PFSK-1 (cell line): ENCODE measurements around the gene NINJ2.

Experiments used
- FOXP2 ChIP-seq: optimal IDR thresholded peaks from 2 replicates; pipeline ENCODE3; 2011; ENCODE audit warnings: borderline replicate concordance, control low read depth, inconsistent platforms; ENCODE audit not compliant: insufficient read depth; ENCODE audit errors: extremely low read length, extremely low read depth
- POLR2AphosphoS5 ChIP-seq: IDR thresholded peaks from 2 replicates; pipeline ENCODE4 v1.6.1; 2012; ENCODE audit warnings: low read depth, mild to moderate bottlenecking, control low read depth, low read length, moderate library complexity
- SIN3A ChIP-seq: IDR thresholded peaks from 2 replicates; pipeline ENCODE4 v1.6.1; 2012; ENCODE audit warnings: mild to moderate bottlenecking, low read length, moderate library complexity, borderline replicate concordance; ENCODE audit not compliant: insufficient read depth

- no peak for TF ChIP-seq POLR2AphosphoS5
- TF ChIP-seq FOXP2, result no peak
- TF ChIP-seq SIN3A, result no peak
Observed at GRCh38 chr12:639566-639965, 23.7 kb downstream of the NINJ2 start.
